Ovary (tissue), 9 donors: ENCODE data around the gene FBXO15. TPM values are rescaled to one million over a fixed set of nuclear protein-coding genes. Genes with fewer than 3 reads are reported as not detected.

Experiments used
- DNase-seq, 5 donors: peaks; one replicate each; pipeline ENCODE4 v3.0.0-alpha.2; 2019 to 2020
- H3K27ac ChIP-seq, 2 donors: fragments of 200-600 bp; one replicate each; pipeline versions ENCODE4 v1.5.1 to v1.8.0; 2019 to 2022
- H3K27me3 ChIP-seq: fragments of 200-600 bp; one replicate; pipeline ENCODE4 v1.8.0; 2022
- H3K36me3 ChIP-seq: fragments of 200-600 bp; sonication (generic); one replicate; pipeline ENCODE4 v1.5.1; 2019
- H3K4me1 ChIP-seq: one replicate; pipeline ENCODE4 v1.8.1; 2013; ENCODE audit warnings: mild to moderate bottlenecking, moderate library complexity; ENCODE audit not compliant: insufficient read depth
- H3K4me3 ChIP-seq: fragments of 200-600 bp; sonication (generic); one replicate; pipeline ENCODE4 v1.5.1; 2017
- H3K9me3 ChIP-seq, 2 donors: fragments of 200-600 bp in 1 of 2; sonication (generic) in 1 of 2; one replicate each; pipeline versions ENCODE4 v1.5.1 to v1.8.1; 2013 to 2019; ENCODE audit warnings: mild to moderate bottlenecking in 1 of 2, moderate library complexity in 1 of 2
- CTCF ChIP-seq, 3 donors: fragments of 450-650 bp in 2 of 3; fragments of 200-600 bp in 1 of 3; IDR thresholded peaks; one replicate each; pipeline versions ENCODE4 v1.5.1 to v1.8.0; 2016 to 2022; ENCODE audit warnings: antibody characterized with exemption in 3 of 3, mild to moderate bottlenecking in 1 of 3
- EP300 ChIP-seq: sonication (generic); formaldehyde crosslinking; IDR thresholded peaks from one replicate; pipeline ENCODE4 v1.6.1; 2017; ENCODE audit warnings: antibody characterized with exemption
- POLR2A ChIP-seq: fragments of 450-650 bp; IDR thresholded peaks from one replicate; pipeline ENCODE4 v1.6.1; 2017; ENCODE audit warnings: antibody characterized with exemption, mild to moderate bottlenecking, moderate library complexity
- WGBS, 3 donors: extraction: QIAGEN DNeasy Blood & Tissue Kit in 1 of 3; methylation state at CpG; one replicate each; pipeline versions ENCODE4 v1.1.5 to v1.1.7; 2013 to 2017; 5-methylcytosine and 5-hydroxymethylcytosine counted together
- intact Hi-C, 4 donors: fragments of 100-400 bp; cut with DNase I; formaldehyde crosslinking; loops; one replicate each; pipeline versions ENCODE4 v1.11.0 to v1.15.1; 2022 to 2023
- polyA plus RNA-seq, 2 donors: library from polyadenylated mRNA; stranded (reverse); fragments of 200-250 nt in 1 of 2; fragments of 350-450 nt in 1 of 2; fragmentation: Illumina TruSeq in 1 of 2; extraction: RNeasy Lipid Tissue Mini Kit (QIAGEN cat#74804) in 1 of 2; gene quantifications; one replicate each; pipeline ENCODE4 v1.2.3, GENCODE V29; 2013 to 2014
- total RNA-seq, 7 donors: library from RNA; depleted of rRNA in 2 of 7; stranded (reverse); fragments of >200 nt in 2 of 7; fragmentation: NEBNext Ultra II Directional in 3 of 7; extraction: Animal tissue kit (Norgen Biotek cat#: 25700) in 3 of 7; gene quantifications; one replicate each; pipeline versions ENCODE4 v1.1.0 to v1.2.4, GENCODE V29; 2016 to 2023
- donor health status: DM: no; HTN: no; CAD: no; lungs with moderate emphysema.
- donor health status: DM: no; HTN: no; CAD: no.
- donor health status: Bipolar disorder and iron deficiency.
- donor health status: DM: yes; HTN: yes; CAD: no.
- donor health status: DM: no; HTN: no; CAD: no.
- donor health status: DM: yes; HTN: yes; CAD: no.

Gene FBXO15
- total and polyA plus RNA-seq, 9 donors: 0.40 to 13.6 (median 1.1) TPM

- no peak overlapping the region for H3K27ac ChIP-seq
- intact Hi-C loops: no loop called here
- H3K9me3 ChIP-seq: no peaks in the 10 kb centered on the region
- DNase-seq: no peak
- no peaks in the 10 kb centered on the region for H3K36me3 ChIP-seq
- no peak overlapping the region for H3K4me3 ChIP-seq
- TF ChIP-seq EP300 (no peak), POLR2A (no peak), CTCF (IDR thresholded peaks at IDR 0.05) (no peak)
- WGBS, 3 donors: 65 to 73% (median 66%) methylated on average over 2 of the region's 2 CpGs
- peaks cover 3% of the 10 kb centered on the region for H3K4me1 ChIP-seq
- H3K27me3 ChIP-seq: no peaks in the 10 kb centered on the region
These were observed 5.4 kb downstream of the FBXO15 start for GRCh38 chr18:74142252-74142651.

DNA sequence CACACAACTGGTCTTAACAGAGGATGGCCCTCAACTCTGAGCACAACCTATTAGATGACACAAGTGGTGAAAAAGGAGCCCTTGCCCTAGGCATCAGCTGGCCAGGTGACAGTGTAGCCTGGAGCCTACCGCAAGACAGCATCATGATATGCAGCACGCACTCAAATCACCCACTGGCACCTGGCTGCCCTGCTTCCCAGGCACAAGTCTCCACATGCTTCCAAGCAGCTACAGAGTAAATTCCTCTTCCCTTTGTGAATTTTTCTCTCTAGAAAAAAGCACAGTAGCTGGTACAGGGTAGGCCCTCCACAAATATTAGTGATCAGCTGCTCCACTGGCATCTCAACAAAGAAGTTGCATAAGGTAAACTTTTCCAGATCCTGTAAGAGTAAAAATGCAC, 6.0 kb downstream of the FBXO15 start:
- H3K36me3 ChIP-seq: no peaks in the 10 kb centered on the region
- intact Hi-C loops: no loop called here
- no peaks in the 10 kb centered on the region for H3K9me3 ChIP-seq
- TF ChIP-seq EP300 (no peak), POLR2A (no peak), CTCF (IDR thresholded peaks at IDR 0.05) (no peak)
- no peaks in the 10 kb centered on the region for H3K27me3 ChIP-seq
- H3K4me1 ChIP-seq: no peaks in the 10 kb centered on the region
- H3K27ac ChIP-seq: no peak overlapping the region
- 88 to 96% (median 89%) methylated on average over 2 of the region's 2 CpGs for WGBS, 3 donors
- DNase-seq: no peak
- no peak overlapping the region for H3K4me3 ChIP-seq

DNA sequence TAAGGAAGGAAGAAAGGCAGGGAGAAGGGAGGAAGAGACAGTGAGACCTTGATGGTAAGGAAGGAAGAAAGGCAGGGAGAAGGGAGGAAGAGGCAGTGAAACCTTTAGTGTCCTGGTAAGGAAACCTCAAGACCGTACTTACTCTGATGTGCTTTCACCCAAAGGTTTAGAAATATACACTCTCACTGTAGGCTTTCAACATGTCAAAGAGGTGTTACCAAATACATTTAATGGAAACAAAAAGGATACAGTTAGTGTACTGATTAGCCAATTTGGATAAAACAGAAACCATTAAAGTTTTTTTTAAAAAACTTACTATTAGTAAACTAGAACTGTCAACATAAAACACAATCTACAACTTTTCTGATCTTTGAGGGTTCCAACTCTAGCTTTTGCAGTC, 7.1 kb downstream of the FBXO15 start:
- intact Hi-C loops: no loop called here
- H3K36me3 ChIP-seq: no peaks in the 10 kb centered on the region
- TF ChIP-seq CTCF (IDR thresholded peaks at IDR 0.05) (no peak), POLR2A (no peak), EP300 (no peak)
- H3K27me3 ChIP-seq: no peaks in the 10 kb centered on the region
- WGBS, 3 donors: 79 to 84% (median 81%) methylated on average over 1 of the region's 1 CpG
- H3K9me3 ChIP-seq: no peaks in the 10 kb centered on the region
- no peak overlapping the region for H3K4me3 ChIP-seq
- no peak overlapping the region for H3K27ac ChIP-seq
- no peak for DNase-seq
- no peaks in the 10 kb centered on the region for H3K4me1 ChIP-seq

GRCh38 chr18:74139888-74140287, 7.7 kb downstream of the FBXO15 start:
- intact Hi-C loops: no loop called here
- Histone ChIP-seq H3K27me3 (no peaks in the 10 kb centered on the region), H3K36me3 (no peaks in the 10 kb centered on the region), H3K9me3 (no peaks in the 10 kb centered on the region), H3K4me1 (no peaks in the 10 kb centered on the region), H3K27ac (no peak overlapping the region), H3K4me3 (no peak overlapping the region)
- 54 to 66% (median 58%) methylated on average over 3 of the region's 3 CpGs for WGBS, 3 donors
- no peak for DNase-seq
- TF ChIP-seq EP300: no peak
- no peak for TF ChIP-seq CTCF (IDR thresholded peaks at IDR 0.05)
- no peak for TF ChIP-seq POLR2A

DNA sequence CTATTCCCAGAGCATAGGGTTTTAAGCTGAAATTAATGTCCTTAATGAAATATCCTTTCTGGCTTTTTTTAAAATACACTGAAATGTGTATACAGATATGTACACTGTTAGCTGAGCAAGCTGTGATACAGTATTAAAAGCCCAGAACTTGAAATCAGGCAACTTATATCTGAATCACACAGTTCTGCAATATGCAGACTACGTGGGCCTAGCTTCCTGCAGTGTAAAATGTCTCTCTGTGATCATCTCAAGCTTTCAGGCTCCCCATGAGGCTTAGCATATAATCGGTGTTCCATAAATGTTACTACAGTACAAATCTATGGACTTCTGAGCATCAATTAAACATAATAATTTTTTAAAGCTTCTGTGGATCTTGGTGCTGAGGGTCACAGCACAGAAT, 8.2 kb downstream of the FBXO15 start:
- Histone ChIP-seq H3K4me3 (no peak overlapping the region), H3K27ac (no peak overlapping the region), H3K27me3 (no peaks in the 10 kb centered on the region), H3K36me3 (no peaks in the 10 kb centered on the region), H3K9me3 (no peaks in the 10 kb centered on the region), H3K4me1 (no peaks in the 10 kb centered on the region)
- no peak for DNase-seq
- TF ChIP-seq EP300: no peak
- no peak for TF ChIP-seq POLR2A
- TF ChIP-seq CTCF (IDR thresholded peaks at IDR 0.05): no peak
- intact Hi-C loops: no loop called here
- 81 to 84% (median 82%) methylated on average over 2 of the region's 2 CpGs for WGBS, 3 donors
